Stimulated activated CD8-positive, alpha-beta memory T cell treated with anti-CD3 and anti-CD28 coated beads, Interleukin-15, amount 100 ng/mL, for 4 hours (primary cell): ENCODE data around the gene AMN.

ENCODE experiments used
- DNase-seq, 2 donors: peaks; one replicate each; pipeline ENCODE4 v3.0.0-alpha.2; 2020; ENCODE audit warnings: low read depth in 2 of 2

Gene AMN

GRCh38 chr14:102943979-102944378 is 21.5 kb downstream of the AMN start:
- no peak for DNase-seq

- no peak for DNase-seq
These were observed 22.2 kb downstream of the AMN start for GRCh38 chr14:102944448-102945330.

- no peak for DNase-seq
These were observed 23.1 kb downstream of the AMN start for GRCh38 chr14:102945346-102946130.

- no peak for DNase-seq
These were observed 25.0 kb downstream of the AMN start for GRCh38 chr14:102947321-102948103.

GRCh38 chr14:102948698-102949061 is 26.2 kb downstream of the AMN start:
- DNase-seq = no peak

- DNase-seq = no peak
These were observed 26.8 kb downstream of the AMN start for GRCh38 chr14:102949062-102949800.

- DNase-seq = no peak
These were observed 27.5 kb downstream of the AMN start for GRCh38 chr14:102949801-102950451.

GRCh38 chr14:102951034-102951433 is 28.6 kb downstream of the AMN start:
- DNase-seq = no peak

GRCh38 chr14:102951799-102952198 is 29.3 kb downstream of the AMN start:
- DNase-seq = no peak

- no peak for DNase-seq
These were observed 29.8 kb downstream of the AMN start for GRCh38 chr14:102952276-102952675.

GRCh38 chr14:102953100-102953499 is 30.6 kb downstream of the AMN start:
- DNase-seq = no peak

GRCh38 chr14:102954081-102954789 is 31.8 kb downstream of the AMN start:
- DNase-seq = no peak

GRCh38 chr14:102955636-102956408 is 33.4 kb downstream of the AMN start:
- no peak for DNase-seq

- no peak for DNase-seq
These were observed 34.8 kb downstream of the AMN start for GRCh38 chr14:102957222-102957621.

GRCh38 chr14:102958461-102958860 is 36.0 kb downstream of the AMN start:
- DNase-seq = no peak

- DNase-seq = no peak
These were observed 39.7 kb downstream of the AMN start for GRCh38 chr14:102962111-102962627.

- no peak for DNase-seq
These were observed 41.8 kb downstream of the AMN start for GRCh38 chr14:102964152-102964730.

GRCh38 chr14:102965282-102965681 is 42.8 kb downstream of the AMN start:
- no peak for DNase-seq
